ENCODE data around the gene LEPROT.

LEPROT gene

DNA sequence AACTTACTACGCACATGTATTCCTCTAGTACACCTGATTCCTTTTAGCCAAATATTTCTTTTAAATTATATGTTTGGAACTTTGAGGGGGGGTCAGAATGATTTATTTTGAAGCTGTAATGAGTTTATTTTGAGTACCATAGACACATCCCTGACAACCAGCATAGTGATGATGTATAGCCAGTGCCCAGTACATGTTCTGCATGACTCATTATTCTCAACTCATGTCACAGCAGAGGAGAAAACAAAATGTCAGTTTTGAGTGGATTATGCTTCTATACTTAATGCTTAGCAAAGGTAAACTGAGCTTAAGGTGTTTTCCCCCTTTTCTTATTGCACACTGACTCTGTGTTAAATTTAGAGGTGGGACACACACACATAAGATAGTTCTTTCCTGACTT lies 22.4 kb upstream of the LEPROT start:
- no peak for DNase-seq (ENCODE audit: low read depth)
- no peak overlapping the region for H3K4me3 ChIP-seq (ENCODE audit: low read depth, low read length)
- TF ChIP-seq, protein P1, sequence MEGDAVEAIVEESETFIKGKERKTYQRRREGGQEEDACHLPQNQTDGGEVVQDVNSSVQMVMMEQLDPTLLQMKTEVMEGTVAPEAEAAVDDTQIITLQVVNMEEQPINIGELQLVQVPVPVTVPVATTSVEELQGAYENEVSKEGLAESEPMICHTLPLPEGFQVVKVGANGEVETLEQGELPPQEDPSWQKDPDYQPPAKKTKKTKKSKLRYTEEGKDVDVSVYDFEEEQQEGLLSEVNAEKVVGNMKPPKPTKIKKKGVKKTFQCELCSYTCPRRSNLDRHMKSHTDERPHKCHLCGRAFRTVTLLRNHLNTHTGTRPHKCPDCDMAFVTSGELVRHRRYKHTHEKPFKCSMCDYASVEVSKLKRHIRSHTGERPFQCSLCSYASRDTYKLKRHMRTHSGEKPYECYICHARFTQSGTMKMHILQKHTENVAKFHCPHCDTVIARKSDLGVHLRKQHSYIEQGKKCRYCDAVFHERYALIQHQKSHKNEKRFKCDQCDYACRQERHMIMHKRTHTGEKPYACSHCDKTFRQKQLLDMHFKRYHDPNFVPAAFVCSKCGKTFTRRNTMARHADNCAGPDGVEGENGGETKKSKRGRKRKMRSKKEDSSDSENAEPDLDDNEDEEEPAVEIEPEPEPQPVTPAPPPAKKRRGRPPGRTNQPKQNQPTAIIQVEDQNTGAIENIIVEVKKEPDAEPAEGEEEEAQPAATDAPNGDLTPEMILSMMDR (conservative IDR thresholded peaks at IDR 0.05; ENCODE audit: low read depth, low read length): no peak

DNA sequence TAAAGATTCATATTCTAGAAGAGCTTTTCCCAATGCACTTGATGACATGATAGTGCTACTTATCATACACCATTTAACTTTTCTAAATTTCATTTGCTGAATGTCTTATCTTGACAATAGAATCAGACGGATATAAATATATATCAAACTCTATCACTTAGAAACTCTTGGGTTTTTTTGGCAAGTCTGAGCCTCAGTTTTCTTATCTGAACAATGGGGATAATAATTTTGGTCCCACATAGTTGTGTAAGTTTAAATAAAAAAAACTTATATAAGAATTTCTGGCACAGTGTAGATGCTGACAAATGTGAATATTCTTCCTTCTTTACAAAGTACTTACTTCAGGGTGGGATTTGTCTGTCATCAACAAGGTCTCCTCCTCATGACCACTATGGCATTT lies 21.5 kb upstream of the LEPROT start:
- DNase-seq (ENCODE audit: low read depth): no peak
- H3K4me3 ChIP-seq (ENCODE audit: low read depth, low read length): no peak overlapping the region
- TF ChIP-seq, protein P1 (conservative IDR thresholded peaks at IDR 0.05; ENCODE audit: low read depth, low read length): no peak

GRCh38 chr1:65401612-65402011 lies 18.9 kb upstream of the LEPROT start:
- TF ChIP-seq, protein P1 (conservative IDR thresholded peaks at IDR 0.05; ENCODE audit: low read depth, low read length): no peak
- no peak for DNase-seq (ENCODE audit: low read depth)
- no peak overlapping the region for H3K4me3 ChIP-seq (ENCODE audit: low read depth, low read length)

- no peak overlapping the region for H3K4me3 ChIP-seq (ENCODE audit: low read depth, low read length)
- TF ChIP-seq, protein P1 (conservative IDR thresholded peaks at IDR 0.05; ENCODE audit: low read depth, low read length): no peak
- DNase-seq (ENCODE audit: low read depth): no peak
Observed at GRCh38 chr1:65404941-65405340, 15.5 kb upstream of the LEPROT start.

GRCh38 chr1:65407877-65408276 lies 12.6 kb upstream of the LEPROT start:
- H3K4me3 ChIP-seq (ENCODE audit: low read depth, low read length): no peak overlapping the region
- TF ChIP-seq, protein P1 (conservative IDR thresholded peaks at IDR 0.05; ENCODE audit: low read depth, low read length): no peak
- DNase-seq (ENCODE audit: low read depth): no peak

GRCh38 chr1:65409314-65409713 lies 11.2 kb upstream of the LEPROT start:
- H3K4me3 ChIP-seq (ENCODE audit: low read depth, low read length): no peak overlapping the region
- no peak for DNase-seq (ENCODE audit: low read depth)
- TF ChIP-seq, protein P1 (conservative IDR thresholded peaks at IDR 0.05; ENCODE audit: low read depth, low read length): no peak

DNA sequence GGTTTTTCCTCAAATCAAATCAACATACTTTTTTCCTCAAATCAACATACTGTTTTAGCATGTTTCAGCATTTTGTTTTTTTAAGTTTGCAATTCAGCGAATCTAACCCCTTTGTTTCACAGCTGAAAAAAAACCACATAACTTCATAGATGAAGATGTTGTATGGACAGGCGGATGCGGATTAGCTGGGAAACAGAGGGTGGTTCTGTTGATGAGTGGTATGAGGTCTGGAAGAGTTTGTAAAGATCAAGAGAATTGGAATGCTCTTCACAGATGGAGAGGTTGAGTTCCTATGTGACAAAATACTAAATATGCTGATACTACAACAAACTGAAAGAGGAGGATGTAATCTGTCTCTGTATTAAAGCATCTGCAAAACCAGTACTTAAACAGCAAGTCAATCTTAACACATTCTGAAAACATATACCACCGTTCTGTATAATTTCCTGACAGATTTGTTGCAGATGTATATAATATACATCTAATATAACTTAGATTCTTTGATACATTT lies 10.6 kb upstream of the LEPROT start:
- no peak overlapping the region for H3K4me3 ChIP-seq (ENCODE audit: low read depth, low read length)
- DNase-seq (ENCODE audit: low read depth): no peak
- TF ChIP-seq, protein P1 (conservative IDR thresholded peaks at IDR 0.05; ENCODE audit: low read depth, low read length): no peak

All from choroid plexus epithelial cell (primary cell).